HTR-8/SVneo (cell line): ENCODE data around the gene CITED4.

Source experiments
- DNase-seq: peaks from one replicate; pipeline ENCODE4 v3.0.0; 2011; ENCODE audit warnings: low spot score, mixed read lengths; ENCODE audit not compliant: insufficient read length
- FAIRE-seq: peaks from 2 replicates; lab custom pipeline; 2011; peaks lifted over from hg19 to GRCh38; lab: Jason Lieb, UNC

Gene CITED4

GRCh38 chr1:40887012-40887378, 24.8 kb upstream of the CITED4 start:
- FAIRE-seq: no peak

GRCh38 chr1:40886318-40887011, 24.3 kb upstream of the CITED4 start:
- DNase-seq (no peak), FAIRE-seq (no peak)

More at GRCh38 chr1:40887012-40887378, 24.8 kb upstream of the CITED4 start:
- DNase-seq: no peak

GRCh38 chr1:40884055-40884795, 22.1 kb upstream of the CITED4 start:
- FAIRE-seq: no peak
- DNase-seq: no peak

- FAIRE-seq: no peak
- no peak for DNase-seq
These were observed 18.8 kb upstream of the CITED4 start for GRCh38 chr1:40880813-40881549.

GRCh38 chr1:40879482-40880175, 17.5 kb upstream of the CITED4 start:
- no peak for FAIRE-seq
- no peak for DNase-seq

- DNase-seq (no peak), FAIRE-seq (no peak)
These were observed 16.7 kb upstream of the CITED4 start for GRCh38 chr1:40878906-40879305.

- DNase-seq (peak; percentile 74), FAIRE-seq (peak; percentile 74)
These were observed 15.5 kb upstream of the CITED4 start for GRCh38 chr1:40877698-40878097.

GRCh38 chr1:40876891-40877290, 14.7 kb upstream of the CITED4 start:
- no peak for FAIRE-seq
- no peak for DNase-seq

- FAIRE-seq: no peak
- no peak for DNase-seq
These were observed 14.2 kb upstream of the CITED4 start for GRCh38 chr1:40876436-40876761.

- no peak for FAIRE-seq
- DNase-seq: no peak
These were observed 11.8 kb upstream of the CITED4 start for GRCh38 chr1:40873863-40874472.

- DNase-seq: no peak
- no peak for FAIRE-seq
These were observed 10.1 kb upstream of the CITED4 start for GRCh38 chr1:40872276-40872675.

- DNase-seq: no peak
- no peak for FAIRE-seq
These were observed 8.1 kb upstream of the CITED4 start for GRCh38 chr1:40870135-40870728.

- FAIRE-seq (peak; percentile 44), DNase-seq (no peak)
These were observed 6.0 kb upstream of the CITED4 start for GRCh38 chr1:40868051-40868723.

GRCh38 chr1:40861224-40862003, 749 bp downstream of the CITED4 start:
- FAIRE-seq (no peak), DNase-seq (no peak)

- no peak for DNase-seq
- FAIRE-seq: no peak
These were observed 1.4 kb downstream of the CITED4 start for GRCh38 chr1:40860706-40861223.

- DNase-seq: no peak
- FAIRE-seq: no peak
These were observed 3.2 kb downstream of the CITED4 start for GRCh38 chr1:40858856-40859416.

- FAIRE-seq (no peak), DNase-seq (no peak)
These were observed 4.4 kb downstream of the CITED4 start for GRCh38 chr1:40857737-40858136.

- FAIRE-seq: no peak
These were observed 5.4 kb downstream of the CITED4 start for GRCh38 chr1:40856656-40857302.

More at GRCh38 chr1:40856656-40857302, 5.4 kb downstream of the CITED4 start:
- no peak for DNase-seq
